Measurements from ENCODE around the gene HOXB6.

The HOXB6 gene

DNA sequence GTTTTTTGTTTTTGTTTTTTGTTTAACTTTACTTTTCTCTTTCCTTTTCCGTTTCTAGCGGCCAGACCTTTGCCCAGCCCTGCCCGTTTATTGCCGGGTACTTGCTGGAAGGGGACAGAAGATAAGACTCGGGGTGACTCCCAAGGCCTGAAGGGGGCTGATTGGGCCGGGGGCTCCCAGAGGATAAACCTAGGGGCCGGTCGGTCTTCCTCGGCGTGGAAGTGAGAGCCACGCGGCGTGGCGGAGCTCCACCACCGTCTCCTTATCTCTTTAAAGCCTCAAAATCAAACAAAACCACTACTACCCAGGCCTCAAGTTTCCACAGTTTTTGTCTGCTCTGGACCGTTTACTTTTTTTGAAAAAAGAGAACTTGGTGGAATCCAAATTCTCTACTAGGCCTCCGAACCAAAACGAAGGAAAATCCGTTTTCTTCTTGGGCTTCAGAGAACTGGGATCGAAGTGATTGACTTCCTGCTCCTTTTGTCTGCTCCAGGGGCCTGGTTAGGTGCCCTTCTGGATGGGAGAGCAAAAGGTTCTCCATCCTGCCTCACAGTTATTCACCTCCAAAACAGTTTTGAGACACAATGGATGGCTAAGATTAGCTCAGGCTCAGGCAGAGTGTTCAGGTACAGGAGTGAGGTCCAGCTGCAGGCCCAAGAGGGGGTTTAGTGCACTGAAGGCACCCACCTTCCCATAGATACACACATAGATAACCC, 29.9 kb upstream of the HOXB6 start:
- DNase-seq: no peak

DNA sequence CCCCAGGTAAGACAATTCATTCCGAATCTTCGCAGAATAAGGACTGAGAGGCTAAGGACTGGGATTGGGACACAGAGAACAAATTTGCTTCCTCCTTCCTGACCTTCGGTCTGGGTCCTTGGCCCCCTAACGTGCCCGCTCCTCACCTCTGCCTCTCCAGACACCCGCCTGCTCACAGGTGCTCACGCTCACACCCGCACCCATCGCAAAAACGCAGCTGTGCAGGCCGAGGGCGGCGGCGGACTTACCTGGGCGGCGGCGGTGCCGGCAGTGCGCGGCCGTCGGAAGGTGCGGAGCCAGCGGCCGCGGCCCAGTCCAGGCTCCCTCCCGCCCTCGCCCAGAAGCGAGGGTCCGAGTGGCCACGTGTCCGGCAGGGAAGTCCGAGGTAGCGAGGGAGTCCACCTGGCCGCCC, 28.5 kb upstream of the HOXB6 start:
- DNase-seq: no peak

DNA sequence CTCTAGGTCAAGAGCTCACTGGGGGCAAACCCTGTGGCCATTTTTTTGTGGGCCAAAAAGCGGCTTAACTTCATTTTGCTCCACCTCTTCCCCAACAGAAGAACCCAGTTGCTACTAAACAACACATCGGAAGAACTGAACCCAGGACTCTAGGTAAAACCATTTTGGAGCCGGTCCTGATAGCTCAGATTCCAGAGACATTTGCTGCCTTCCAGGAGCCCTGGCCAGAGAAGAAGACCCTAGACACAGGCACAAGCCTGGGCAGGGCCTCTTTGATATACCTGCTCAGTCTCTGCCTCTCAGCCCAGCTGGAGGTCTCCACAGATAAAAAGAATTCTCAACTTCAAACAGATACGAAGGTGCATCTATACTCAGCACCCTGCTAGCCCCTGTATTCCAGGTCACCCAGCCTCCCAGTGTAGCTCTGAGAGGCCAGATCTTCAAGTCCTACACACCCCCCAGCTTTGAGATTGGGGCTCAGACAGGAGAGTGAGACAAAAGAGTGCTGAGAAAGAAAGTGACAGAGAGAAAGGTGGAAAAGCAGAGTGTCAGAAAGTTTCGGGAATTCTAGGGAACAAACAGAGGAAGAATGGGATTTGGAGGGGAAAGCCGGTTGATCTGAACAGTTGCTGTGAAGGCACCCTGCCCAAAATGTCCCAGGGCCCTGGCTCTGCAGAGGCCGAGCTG, 27.9 kb upstream of the HOXB6 start:
- no peak for DNase-seq

DNA sequence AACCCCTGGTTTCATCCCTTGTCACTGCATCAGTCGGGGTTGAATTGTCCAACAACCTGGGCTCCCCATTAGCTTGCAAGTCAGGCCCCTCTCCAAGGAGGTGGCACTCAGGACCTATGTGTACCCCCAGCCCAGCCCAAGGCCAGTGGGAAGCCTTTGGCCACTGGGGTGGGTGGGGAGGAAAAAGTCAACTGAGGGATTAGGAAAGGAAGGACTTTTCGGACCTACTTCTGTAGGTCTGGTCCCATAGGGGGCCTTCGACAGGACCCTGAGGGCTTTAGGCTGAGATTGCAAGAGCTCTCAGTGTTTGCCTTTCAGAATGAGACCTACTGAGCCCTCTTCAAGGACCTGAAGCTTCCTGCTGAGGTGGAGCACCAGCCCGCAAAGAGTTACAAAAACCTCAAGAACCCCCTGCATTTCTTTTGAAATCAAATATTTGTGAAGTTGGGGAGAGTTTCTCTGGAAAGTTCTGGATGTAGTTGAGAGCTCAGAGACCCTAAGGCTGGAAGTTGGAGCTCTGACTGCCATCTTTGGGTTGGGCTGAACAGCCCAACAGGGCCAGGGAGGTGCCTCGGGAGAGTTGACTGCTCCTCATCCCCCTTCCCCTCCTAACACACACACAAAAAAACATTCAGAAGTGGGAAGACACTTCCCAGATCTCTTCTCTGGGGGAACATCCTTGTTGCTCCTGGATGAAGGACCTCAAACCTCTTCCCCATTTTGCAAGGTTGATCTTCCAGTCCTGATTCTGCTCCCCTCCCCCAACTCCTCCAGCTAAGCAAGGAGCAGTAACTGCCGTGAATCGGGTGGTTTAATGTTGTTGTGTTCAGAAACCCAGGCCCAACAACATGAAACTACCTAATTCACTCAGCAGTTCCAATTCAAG, 27.1 kb upstream of the HOXB6 start:
- DNase-seq: no peak

DNA sequence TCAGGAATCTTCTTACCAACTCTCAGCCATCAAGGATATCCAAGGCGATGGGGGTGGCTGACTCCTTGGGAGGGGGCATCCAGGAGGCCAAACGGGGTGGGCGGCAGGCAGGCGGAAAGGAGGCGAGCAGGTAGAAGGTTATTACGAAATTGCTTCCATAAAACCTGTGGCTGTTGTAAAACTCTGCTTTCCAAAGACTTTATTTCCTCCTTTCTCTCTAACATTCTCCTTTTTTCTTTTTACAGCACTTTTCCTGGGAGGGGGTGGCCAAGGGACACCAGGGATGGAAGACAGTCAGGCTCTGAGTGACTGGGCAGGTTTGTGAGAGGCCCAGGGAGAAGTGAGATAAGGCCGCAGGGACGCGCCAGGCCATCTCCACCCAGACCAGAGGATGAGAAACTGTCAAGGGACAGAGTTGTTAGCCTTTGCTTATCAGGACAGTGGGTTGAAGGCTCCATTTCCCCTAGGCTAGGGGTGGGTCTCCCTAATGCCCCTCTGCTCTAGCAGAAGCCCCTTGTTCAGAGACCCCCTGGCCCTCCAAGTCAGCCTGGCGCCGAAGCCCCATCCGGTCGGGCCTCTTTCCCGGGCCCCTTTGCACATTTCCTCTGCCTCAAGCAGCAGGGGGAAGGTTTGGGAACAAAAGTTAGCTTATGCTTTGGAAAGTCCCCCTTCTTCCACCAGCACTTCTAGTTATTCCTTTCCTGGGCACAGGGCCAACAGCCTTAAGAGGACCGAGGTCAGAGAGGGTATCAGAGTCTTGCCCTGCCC, 26.3 kb upstream of the HOXB6 start:
- no peak for DNase-seq

DNA sequence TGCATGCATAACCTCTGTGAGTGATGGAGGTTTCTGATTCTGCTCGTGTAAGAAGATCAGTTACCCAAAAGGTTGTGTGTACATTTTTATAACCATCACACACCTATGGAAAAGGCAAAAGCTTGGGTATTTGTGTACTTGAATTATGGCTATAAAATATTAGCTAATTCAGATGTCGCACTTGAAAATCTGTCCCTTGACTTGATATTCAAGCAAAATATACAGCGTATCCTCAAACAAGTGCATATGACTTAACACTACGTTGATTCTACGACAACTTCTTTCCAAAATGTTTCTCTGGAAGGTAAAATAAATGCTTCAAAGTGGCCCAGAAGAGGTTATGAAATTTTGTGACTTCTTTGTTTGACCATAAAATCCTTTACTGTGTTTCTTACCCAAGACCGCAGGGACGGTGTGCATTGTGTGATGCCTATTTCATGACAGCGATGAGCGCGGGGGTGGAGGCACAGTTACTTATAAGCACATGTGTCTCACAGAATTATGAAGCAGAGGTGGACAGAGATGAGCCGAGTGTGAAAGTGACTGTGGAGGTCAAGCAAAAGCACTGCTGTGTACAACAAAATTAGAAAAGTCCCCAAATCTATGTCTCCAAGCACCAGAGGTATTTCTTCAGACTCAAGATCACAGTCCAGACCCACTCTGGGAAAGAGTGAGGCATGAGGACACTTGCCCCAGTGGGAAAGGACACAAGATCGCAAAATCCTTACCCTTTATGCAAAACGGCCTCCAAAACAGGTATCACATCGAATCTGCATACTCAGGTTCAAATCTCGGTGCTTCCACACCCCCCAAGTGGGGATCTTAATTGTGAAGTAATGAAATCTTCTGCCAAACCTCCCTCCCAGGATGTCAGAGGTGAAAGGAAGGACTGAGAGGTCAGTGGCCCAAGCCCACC, 25.5 kb upstream of the HOXB6 start:
- no peak for DNase-seq

DNA sequence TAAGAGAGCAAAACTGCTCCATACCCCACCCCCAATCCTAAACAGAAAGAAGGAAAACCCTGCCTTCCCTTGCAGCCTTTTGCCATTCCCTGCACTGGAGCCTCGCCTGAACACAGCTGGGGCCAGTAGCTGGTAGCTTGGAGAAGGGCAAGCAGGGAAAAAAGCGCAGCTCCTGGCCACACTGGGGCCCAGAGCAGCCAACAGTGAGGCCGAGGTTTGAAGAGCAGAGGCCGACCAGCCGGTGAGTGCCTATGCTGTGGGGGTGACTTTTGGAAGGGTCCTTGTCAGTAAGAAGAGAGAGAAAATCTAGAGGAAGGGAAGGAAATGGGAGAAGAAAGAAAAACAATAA, 24.6 kb upstream of the HOXB6 start:
- no peak for DNase-seq

DNA sequence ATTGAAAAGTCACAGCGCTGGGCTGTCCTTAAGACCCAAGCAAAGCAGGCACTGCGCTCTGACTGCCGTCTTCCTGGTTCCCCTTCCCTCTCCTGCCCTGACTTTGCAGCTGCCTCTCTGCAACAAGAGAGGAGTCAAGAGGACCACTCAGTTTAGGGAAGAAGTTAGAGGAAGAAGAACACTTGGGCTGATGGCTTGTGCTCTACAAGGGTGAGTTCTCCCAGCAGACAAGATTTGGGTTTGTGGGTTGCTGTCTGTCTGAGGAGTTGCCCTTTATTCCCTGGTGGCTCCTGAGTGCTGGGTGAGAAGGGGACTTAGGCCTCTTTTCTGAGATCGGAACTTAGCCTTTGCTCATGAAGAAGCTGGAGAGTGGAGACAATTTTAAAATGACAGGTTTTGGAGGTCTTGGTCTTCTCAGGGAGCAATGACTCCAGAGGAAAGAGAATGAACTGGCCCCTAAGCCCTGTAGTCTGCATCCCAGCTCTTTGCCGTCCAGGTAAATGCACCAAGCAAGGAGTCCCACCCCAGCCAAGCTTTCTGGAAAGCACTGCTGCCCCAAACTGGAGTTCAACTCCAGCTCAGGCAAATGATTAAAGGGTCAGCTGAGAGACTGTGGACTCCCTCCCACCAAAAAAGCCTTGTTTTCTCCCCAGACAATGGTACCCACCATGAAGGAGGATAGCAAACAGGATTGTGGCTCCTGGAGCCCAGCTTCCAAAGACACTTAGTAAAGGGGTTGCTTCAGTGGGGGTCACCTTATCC, 24.0 kb upstream of the HOXB6 start:
- peak; percentile 57 for DNase-seq

DNA sequence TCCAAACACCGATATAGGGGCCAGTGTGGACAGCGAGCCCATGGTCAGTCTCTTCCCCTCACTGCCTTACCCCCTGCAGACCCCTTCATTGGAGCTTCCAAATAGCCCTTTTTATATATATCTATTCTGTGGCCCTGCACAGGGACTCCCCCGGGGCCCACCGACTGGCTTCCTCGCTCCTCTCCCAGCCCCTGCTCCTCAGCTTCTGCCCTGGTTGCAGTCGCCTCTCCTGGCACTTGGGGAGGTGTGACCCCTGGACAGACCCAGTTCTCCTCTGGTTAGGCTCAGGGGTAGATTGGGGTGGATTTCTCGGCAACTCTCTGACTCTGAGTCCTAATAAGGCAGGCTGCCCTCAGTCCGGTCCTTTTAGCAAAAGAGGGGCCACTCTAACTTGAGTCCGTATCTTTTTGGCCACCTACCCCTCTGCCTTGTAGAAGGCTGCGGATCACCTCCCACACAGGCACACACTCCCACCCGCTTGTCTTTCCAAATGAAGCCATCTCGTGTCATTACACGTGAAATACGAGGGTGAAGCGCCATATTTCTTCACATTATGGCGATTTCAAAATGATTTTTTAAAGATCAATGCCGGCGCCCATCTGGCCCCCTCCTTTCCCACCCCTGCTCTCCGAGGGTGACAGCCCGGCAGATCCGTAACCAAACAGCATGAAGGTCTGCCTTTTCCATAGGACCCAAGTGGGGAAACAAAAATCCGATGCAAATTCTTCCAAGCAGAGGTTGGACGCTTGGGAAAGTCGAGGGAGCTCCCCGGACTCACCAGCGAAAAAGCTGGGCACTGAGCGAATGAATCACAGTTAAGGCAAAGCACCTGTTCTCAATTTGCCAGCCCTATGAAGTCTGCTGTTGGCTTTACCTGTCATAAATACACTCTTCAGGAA, 23.1 kb upstream of the HOXB6 start:
- no peak for DNase-seq

DNA sequence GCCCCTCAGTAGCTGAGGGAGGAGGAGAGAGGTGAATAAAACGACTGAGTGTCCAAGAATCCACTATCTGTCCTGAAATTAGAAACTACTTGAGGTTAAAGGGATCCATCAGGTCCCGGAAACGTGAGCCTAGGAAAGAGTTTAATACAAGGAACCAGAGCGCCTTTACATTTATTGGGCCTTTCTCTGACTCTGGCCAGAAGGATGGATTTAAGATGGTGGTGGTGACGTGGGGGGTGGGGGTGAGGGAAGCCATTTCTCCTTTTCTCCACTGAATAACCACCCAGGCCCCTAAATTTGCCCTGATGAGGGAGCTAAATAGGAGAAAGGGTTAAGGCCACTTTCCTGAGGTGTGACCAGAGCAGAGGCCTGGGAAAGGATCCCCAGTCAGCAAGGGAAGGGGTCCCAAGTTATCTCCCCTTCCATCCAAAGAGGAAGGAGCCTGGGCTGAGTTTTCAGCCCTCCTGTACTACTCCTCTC, 22.4 kb upstream of the HOXB6 start:
- DNase-seq: no peak

DNA sequence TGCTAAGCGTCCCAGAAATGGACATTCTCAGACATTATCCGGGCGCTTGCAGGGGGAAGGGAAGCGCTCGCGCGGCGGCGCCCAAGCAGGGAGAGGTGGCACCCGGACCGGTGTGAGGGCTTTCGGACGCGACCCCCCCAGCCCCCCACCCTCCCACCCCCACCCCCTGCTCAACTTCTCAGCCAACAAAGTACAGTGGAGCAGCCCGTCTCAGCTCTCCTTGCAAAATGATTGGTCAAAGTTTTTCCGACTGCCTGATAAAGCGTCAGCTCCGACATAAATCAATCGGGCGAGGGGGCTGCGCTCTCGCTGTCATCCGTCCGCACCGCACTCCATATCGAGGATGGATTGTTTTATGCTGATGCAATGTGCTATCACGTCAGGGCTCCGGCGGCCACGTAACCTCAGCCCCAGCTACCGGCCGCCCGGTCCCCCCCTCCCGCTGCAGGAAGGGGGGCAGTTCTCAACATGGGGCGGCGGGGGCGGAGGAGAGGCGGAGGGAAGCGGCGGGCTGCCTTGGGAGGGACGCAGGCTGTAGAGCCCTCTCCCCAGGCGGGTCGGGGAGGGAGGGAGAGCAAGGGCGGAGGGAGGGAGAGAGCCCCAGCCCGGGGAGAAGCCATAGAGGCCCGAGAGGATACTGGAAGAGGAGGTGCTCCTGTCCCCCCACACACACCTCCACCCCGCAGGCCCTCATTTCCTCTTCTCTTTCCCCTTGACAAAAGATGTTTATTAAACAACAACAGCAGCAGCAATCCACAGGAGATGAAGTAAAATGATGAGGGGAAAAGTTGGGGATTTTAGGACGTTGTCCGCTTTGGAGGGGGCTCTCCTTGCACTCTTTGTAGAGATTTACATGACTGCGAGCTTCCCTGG, 21.7 kb upstream of the HOXB6 start, which contains the start of gene HOXB9:
Gene HOXB9 (minus strand): TSS at position 114 of the 873 bp plus-strand sequence. CDS start 89 bp downstream, at position 25.
- DNase-seq: no peak

DNA sequence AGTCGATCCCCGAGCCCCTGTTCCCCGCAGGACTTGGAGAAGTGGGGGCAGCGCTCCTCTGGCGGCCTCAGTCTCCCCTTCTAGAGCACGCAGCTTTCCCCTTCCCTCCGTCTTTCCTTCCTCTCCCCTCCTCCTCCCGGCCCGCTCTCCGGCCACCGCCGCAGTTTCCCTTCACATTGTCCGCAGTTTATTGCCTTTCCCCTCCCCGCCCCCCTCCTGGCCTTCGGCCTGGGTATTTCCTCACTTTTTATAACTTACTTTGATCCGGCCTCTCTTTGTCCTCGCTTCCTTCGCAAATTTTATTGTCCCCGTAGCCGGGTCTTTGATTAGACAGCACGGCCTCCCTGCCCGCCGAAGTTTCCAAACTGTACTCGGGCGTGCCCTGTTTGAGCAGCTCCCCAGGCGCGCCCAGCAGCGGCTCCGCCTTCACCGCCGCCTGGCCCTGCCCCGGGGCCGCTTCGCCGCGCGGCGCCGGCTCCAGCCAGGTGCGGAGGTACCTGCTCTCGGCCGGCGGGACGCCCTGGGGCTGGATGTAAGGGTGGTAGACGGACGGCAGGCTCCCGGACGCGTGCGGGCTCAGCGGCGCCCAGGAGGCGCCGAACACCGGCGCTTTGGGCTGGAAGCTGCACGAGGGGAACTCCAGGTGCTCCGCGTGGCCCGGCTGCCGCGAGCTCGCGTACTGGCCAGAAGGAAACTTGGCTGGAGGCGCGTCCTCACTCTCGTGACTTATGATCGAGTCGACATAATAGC, 20.9 kb upstream of the HOXB6 start:
- DNase-seq: no peak

DNA sequence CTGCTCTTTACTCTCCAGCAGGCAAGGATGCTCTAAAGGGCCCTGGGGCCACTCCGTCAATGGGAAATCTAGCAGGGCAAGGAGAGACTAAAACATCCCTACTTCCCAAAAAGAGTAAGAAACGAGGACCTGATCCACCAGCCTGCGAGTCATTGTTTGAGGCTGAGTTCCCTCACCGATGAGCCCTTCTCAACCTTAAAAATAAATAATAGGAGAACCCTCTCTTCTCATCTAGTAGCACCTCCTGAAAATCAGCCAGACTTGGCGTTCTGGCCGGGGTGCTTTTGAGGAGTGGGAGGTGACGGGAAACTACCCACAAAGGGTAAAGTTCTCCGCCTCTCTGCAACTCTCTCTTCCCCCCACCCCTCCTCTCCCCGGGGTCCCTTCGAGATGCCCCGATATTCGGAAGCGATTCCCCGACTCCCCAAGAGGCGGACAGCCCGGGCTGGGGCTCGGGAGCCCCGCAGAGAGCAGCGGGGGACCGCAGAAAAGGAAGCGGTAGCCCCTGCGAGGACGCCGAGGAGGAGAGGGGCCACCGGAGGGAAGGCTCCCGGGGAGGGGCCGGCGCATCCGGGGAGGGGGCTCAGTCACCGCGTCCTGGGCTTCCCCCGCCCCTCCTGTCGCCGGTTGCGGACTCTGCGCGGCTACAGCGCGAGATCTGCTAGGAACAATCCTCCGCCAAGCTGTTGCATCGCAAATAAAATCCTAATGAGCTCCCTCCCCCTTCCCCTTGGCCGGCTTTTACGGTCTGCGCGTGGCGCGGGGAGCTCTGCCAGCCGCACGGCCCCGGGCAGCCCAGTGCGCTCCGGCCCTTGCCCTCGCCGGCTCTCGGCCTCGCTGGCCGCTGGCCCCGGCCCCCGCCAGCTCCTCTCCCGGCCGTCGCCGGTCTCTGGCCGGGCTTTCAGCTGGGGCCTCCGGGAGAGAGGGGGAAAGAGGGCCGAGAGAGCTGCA, 20.0 kb upstream of the HOXB6 start:
- DNase-seq: no peak

DNA sequence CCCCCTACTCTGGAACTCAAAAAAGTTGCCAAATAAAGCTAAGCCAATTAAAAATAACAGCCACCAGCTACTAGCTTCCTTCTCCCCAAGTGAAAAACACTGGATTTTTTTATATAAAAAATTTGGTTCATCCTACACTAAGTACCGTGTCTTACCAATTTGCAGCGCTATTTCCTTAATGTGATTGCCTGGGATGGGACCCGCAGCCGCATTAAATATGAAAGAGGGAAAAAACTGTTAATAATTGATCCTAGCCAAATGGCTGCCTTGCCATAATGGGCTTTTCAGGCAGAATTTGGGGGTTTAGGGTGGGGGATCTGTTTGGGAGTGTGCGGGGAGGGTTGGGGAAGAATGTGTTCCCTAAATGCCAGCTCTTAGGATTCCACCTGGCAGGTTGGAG, 19.3 kb upstream of the HOXB6 start:
- DNase-seq: no peak

DNA sequence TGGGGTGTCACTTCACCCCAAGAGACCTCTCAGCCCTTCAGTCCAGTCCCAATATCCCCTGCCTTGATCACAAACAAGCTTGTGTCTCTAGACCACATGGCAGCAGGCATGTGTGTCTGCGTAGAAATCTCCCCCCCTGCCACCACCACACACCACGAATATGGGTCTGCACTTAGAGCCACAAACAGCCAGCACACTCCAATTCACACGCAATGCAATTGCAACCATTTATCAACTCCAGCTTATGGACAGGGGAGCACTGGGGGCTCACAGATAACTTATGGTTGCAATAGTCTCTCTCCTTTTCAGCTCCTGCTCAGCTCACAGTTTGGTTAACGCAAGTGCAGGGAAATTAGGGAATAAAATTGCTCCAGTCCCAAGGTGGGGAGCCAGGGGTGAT, 18.8 kb upstream of the HOXB6 start:
- no peak for DNase-seq

DNA sequence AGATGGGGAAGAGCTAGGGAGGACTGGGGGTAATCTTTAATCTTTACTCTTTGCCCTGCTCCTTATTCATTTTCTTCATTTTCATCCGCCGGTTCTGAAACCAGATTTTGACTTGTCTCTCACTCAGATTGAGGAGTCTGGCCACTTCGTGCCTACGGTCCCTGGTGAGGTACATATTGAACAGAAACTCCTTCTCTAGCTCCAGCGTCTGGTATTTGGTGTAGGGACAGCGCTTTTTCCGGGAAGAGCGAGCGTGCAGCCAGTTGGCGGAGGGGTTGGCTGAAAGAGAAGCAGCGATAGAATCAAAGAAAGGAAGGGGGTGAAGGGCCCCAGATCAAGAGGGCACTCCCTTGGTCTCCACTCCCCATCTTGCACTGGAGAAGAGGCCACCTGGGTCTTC, 18.1 kb upstream of the HOXB6 start:
- no peak for DNase-seq
